Myocyte (in vitro differentiated cells): ENCODE data around the gene GREB1L. TPM values are rescaled to one million over a fixed set of nuclear protein-coding genes. Genes with fewer than 3 reads are reported as not detected.
"Not testable (repeated sequence)": the region's sequence is repeated elsewhere in the genome, so short reads cannot be mapped to it uniquely, and the experiment has no call there.

Source experiments
- DNase-seq: peaks from one replicate; pipeline ENCODE4 v3.0.0-alpha.2; 2012; ENCODE audit warnings: low read depth
- total RNA-seq: library from RNA; depleted of rRNA; stranded (reverse); fragments of >200 nt; gene quantifications from 2 replicates; pipeline ENCODE4 v1.2.3, GENCODE V29; 2014

Gene GREB1L
- total RNA-seq, 1 donor from 2014 or later, result 8.0 TPM

DNA sequence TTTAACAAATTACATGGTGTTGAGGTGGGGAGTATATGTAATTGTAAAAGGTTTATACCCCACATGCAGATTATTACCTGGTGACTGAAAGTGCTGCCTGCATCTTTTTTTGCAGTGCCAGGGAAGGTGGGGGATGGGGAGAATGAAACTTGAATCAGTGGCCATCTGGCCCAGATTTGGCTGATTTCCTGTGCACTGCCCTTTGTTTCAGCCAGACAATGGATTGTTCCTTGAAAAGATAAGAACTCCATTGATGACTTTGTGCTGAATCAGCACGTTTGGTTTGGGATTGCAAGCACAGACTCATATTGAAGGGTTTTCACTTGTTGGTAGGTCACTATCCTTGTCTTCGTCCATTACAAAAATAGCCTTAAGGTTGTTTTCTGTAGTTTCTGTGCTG is 20.9 kb downstream of the GREB1L start:
- peak; percentile 12 for DNase-seq

DNA sequence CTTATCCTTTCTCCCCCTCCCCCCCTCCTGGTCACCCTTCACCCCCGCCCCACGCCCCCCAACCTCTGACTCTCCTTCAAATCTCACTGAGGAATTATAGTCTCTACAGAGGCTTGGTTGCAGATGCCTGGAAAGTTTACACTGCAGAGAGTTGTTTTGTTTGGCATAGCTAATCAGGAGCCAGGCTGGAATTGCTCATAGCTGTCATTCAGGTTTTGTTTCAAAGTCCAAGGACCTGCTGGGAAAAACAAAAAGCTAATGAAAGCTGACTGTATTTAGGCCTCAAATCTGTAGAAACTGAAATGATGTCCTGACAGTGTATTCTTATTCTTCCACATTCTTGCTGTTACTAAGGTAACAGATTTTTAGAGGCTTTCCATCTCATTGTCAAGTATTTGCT is 22.6 kb downstream of the GREB1L start:
- peak; percentile 38 for DNase-seq

DNA sequence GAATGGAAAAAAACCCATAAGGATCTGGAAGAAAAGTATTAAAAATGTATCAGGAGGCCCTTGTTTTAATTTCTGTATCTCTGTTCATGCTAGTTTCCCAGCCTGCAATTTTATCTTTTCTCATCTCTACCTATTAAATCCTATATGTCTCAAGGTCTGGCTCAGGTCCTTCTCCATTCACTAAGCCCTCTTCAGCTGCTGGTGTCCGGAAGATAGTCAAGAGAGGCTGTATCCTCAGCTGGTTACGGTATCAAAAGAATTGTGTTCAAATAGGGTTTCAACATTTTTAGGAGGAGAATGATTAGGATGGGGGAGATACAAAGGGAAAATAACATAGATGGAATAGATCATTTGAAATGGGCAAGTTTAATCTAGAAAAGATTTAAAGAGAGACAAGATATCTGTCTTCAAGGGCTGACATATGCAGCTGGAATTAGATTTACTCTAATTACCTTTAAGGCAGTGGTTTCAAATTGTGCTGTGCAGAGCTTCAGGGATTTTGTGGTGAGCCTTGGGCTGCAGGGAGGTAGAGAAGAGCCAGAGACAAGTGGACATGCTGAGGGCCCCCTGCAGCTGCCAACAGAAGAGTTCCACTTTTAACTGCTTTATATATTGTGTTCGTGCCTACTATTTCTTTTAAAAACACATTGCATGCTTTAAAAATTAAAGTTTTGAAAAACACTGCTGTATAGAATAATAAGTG is 24.1 kb downstream of the GREB1L start:
- peak; percentile 59 for DNase-seq

DNA sequence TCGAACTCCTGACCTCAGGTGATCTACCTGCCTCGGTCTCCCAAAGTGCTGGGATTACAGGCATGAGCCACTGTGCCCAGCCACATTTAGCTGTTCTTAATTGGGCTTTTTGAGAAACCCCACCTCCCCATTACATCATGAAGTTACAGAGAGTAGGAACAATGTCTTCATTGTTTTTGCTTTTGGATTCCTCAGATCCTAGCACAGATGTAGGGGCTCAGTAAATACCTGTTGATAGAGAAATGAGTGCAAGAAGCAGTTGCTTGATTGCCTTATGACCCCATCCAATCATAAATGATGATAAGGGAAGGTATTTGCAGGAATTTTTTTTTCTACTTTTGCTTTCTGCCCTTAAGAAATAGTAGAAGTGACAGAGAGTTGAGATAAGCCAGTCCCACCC is 25.4 kb downstream of the GREB1L start:
- DNase-seq, result no peak

DNA sequence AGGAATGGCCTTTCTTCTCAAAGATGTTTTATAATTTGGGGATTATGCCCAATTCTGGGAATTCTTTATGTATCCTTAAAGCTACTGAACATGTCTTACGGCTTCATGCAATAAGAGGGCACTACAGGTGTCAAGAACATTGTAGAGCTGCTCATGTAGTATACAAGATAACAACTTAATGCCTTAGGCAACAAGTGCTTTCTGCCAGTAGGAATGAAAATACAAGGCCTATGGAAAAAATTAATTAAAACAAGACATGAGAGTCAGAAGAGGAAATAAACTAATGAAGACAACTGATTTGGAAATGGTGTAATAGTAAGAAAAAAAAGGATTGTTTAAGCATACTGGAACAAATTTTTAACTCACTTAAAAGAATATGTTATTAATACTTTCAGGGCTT is 27.3 kb downstream of the GREB1L start:
- no peak for DNase-seq

DNA sequence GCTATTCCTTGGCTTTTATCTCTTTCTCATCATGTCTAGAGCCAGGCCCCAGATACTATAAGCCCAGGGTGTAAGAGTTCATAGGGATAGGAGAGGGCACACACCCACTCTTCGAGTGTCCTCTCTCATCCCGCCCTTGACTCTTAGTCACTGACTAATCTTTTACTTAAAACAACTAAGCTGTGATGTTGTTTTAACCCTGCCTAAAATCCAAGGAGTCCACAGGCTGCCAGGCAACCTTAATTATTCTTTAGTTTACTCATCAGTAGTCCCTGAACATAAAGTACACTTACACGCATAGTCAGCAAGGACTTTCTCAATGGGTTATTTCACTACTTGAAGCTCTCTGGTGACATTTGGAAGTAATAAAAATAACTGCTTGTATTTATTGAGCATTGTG is 28.4 kb downstream of the GREB1L start:
- DNase-seq, result no peak

DNA sequence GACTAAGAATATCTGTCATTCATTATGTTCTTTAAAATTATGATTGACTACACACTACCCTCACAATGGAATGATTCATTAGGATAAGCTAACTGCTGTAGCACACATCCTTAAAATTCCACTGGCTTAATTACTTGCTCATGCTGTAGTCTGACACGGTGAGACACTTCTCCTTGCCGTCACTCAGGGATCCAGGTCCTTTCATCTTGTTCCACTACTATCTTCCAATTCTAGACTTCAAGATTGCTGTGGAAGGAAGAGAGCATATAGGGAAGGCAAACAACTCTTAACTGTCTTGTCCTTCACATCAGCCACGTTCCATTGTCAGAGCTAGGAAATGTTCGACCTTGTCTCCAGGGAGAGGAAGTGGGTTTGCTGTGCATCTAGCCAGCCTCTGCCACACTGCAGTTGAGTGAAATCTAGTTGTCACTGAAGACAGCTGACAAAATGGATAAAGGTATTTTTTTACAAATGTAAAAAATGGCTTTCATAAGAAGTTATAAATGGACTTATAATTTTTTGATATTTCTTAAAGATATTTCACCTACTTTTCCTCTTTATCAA is 30.1 kb downstream of the GREB1L start:
- DNase-seq, result no peak

DNA sequence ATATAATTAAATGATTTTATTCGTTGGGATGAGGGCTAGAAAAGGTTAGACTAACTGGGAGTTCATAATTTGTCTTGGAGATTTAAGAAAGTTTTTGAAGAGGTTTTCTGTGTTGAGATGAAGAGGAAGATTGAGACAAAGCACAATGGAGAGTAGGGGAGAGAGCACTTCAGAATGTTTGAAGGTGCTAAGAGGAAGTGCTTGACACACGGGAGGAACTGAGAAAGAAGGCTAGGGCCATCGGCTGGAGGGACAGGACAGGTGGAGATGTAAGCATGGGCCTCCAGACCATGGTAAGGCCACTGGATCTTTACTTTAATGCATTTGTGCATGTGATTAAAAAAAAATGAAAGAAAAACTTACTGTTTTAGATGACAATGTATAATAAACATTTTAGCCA is 31.5 kb downstream of the GREB1L start:
- DNase-seq, result no peak

DNA sequence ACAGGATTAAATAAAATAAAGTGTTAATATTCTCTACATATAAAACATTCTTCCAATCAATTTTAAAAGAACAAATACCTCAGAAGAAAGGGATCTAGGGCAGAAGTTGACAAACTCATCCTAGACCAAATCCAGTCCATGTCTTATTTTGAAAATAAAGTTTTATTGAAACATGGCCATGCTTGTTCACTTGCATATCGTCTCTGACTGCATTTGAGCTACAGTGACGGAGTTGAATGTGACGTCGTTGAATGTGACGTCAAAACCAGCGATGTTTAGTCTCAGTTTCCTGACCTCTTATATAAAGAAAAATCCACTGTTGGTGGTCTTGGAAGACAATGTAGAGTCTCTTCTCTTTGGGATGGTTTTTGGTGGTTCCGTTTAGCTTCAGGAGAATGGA is 33.6 kb downstream of the GREB1L start:
- no peak for DNase-seq

DNA sequence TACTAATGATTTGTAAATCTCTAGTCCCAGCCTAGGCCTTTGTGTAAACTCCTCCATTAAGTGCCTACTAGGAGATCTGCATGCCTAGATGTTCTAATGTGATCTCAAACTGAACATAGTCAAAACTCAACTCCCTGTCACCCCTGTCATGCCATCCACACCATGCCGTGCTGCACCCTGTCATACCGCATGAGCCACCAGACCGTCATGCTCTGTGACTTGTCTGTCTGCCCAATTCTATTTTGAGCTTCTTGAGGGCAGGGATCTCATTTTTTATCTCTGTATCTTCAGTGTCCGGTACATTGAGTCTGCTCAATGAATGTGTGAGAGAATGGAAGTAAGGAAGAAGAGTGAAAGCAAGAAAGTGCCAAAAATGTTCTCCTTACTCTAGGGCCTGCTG is 35.5 kb downstream of the GREB1L start:
- DNase-seq, result no peak

DNA sequence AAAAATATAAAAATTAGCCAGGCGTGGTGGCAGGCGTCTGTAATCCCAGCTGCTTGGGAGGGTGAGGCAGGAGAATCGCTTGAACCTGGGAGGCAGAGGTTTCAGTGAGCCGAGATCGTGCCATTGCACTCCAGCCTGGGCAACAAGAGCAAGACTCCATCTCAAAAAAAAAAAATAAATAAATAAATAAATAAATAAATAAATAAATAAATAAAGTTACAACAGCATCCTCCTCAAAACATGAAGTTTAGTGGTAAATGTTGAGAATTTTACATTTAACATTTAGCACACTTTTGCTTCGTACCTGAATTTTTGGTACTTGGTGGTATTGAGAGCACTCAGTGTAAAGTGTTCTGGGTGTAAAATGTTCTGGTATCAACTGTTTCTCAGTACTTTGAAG is 36.2 kb downstream of the GREB1L start:
- not testable (repeated sequence) for DNase-seq

DNA sequence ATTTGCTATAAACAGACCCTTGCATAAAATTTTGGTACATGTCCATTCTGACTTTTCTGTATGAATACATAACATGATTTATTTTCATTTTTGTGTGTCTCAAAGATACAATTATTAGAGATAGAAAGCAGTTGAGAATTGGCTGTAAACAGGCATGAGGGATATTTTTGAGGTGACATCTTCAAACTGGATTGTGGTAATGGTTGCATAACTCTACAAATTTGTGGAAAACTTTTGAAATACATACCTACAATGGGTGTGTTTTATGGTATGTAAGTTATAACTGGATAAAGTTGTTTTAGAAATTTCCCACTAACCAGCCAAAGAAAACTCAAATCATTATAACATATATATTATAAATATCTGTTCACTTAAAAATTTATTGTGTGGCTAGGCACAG is 39.6 kb downstream of the GREB1L start:
- DNase-seq, result no peak

DNA sequence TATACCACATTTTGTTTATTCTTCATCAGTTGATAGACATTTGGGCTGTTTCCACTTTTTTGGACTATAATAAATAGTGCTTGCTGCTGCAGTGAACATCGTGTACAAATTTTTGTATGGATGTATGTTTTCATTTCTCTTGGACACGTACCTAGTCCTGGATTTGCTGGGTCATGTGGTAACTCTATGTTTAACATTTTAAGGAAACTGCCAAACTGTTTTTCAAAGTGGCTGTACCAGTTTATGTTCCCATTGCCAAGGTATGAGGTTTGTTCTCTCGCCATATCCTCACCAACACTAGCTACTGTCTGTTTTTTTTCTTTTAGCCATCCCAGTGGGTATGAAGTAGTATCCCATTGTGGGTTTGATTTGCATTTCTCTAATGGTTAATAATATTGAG is 42.5 kb downstream of the GREB1L start:
- DNase-seq, result no peak

DNA sequence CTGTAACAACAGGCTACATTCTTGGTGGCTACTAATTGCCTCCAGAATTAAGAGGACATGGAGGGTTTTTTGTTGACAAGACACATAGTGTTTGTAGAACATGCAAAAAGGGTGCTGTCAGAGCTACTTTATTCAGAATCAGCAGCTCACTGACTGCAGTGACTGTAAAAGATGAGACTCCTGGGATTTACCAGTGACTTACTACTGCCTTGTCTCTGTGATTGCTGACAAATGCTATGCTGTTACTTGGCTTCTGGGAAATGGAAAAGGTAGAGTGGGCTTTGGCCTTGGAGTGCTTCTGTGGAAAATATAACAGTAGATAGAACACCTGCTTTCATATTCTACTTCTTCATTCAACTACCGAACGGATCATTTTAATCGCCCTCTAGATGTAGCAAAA is 47.8 kb downstream of the GREB1L start:
- no peak for DNase-seq

DNA sequence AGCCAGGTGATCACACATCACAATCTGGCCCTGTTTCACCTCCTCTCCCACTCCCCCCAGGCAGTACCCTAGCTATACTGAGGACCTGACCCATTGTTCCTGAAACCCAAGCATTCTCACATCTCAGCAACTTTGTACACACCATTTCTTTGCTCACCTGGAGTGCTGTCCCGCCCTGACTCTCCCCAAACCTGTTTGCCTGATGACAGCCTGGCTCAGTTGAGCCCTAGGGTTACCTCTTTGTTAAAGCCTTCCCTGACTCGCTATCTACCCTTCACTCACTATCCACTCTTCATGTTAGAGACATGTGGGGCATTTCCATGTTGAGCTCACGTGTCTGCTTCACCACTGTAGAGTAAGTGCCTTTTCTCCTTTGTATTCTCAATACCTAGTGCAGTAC is 49.1 kb downstream of the GREB1L start:
- DNase-seq, result no peak

DNA sequence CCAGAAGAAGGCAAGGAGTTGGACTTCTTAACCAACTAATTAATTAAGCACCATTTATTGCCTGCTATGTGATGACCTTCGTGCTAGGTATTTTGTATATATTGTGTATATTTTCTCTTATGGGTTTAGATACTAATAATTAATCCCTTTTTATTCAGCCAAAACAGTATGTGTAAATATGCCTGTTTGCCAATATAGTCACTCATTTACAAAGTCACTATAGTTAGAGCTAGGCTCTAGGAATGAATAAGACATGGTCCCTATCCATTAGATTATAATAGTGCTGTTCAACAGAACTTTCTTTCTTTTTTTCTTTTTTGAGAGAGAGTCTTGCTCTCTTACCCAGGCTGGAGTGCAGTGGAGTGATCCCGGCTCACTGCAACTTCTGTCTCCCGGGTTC is 51.4 kb downstream of the GREB1L start:
- DNase-seq, result no peak

DNA sequence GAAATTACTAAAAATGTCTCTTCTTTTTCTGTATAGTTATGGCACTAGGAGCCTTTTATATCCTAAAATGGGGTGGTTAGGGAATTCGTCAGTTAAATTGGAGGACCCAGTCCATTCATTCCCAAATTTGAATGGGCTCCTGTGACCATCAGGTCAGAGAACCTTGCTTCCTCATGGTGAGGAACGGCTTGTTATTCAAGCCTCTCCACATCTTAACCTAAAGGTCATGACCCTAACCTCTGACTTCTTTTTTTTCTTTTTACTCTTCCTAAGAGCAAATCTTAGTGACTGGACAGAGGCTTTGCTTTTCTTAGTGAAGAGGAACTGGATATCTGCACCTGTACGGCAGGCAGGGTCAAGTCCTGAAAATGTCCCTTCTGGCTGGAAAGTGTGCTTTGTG is 53.1 kb downstream of the GREB1L start:
- no peak for DNase-seq

DNA sequence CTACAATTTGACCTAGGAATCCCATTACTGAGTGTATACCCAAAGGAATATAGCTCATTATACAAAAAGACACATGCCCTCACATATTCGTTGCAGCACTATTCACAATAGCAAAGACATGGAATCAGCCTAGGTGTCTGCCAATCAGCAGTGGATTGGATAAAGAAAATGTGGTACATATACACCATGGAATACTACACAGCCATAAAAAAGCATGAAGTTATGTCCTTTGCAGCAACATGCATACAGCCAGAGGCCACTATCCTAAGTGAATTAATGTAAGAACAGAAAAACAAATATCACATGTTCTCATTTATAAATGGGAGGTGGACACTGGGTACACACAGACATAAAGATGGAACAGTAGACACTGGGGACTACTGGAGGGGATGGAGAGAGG is 54.0 kb downstream of the GREB1L start:
- DNase-seq, result no peak

DNA sequence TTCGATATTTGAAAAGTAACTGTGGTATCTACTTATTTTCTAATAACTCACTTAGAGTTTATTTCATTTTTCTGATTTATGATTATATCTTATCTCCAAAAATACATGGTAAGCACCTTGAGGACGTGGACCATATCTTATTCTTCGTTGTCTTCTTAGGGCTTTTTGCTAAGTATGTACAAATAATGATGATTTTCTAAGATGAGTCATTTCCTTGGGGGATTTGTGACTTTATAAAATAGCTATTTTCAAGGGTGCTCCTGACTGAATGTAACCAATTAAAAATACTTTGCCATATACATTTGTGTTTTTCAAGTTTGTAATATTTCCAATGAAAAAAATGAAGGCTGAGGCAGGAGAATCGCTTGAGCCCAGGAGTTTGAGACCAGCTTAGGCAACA is 56.3 kb downstream of the GREB1L start:
- DNase-seq, result no peak

DNA sequence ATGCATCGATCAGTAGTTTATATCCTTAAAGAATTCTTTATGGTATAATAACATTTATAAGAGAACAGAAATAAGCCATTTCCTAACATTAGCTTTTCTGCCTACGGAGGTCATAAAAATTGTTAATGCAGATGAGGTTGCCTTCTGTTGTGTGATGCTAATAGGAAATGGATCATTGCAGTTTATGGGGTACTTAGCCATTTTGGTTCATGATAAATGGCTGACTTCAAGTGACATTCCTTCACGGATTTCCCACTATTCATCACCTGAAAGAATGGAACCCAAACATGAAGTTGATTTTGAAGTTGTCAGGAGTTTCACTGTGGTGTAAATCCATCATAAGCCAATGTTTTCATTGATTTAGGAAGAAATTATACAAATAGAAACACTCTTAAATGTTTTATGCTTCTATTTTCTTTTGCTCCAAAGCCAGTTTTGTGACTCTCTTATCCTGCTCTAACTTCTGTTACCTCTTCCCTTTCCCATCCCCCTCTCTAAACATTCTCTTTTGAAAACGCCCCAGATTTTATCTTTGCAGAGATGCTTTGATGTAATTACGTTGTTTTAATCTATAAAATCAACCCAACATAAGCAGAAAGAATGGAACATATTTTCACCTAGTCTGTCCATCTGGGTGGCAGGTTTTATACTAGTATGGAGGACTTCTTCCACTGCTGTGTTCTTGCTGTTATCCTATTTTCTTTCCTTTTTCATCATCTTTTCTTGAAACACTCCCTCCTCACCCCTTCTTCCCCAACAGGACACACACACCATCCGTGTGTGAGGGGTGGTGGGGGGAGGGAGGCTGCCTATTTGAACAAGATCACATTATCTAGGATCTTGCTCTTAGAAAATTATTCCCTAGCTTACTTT is 58.2 kb downstream of the GREB1L start:
- no peak for DNase-seq

DNA sequence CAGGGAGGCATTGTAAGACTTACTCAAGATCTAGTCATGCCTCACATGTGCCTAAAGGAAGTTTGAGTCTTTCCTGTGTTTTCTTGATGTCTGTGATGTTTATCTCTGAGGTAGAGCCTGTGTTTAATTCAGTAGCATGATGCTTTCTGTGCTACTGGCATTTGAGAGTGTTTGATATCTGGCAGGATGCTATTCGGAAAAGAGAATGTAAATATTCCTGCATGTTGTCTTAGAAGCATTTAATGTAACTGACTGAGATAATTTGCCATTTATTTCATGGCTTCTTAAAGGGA is 58.8 kb downstream of the GREB1L start:
- no peak for DNase-seq

DNA sequence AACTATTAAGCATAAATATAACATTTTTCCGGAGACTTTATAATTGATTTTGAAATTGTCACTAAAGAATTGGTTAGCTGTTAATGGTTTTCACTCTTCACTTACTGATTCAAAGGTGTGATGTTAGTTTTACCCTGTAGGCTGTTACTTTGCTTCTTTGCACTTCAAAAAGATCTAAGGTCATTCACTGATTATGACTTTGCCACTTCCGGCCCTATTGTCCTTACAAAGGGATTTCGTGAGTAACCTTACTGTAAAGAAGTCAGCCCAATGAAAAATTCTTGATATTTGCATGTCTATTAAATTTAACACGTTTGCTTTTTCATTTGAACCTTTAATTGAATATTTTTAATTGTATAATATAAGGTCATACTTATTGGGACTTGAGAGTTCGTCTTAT is 61.4 kb downstream of the GREB1L start:
- no peak for DNase-seq

DNA sequence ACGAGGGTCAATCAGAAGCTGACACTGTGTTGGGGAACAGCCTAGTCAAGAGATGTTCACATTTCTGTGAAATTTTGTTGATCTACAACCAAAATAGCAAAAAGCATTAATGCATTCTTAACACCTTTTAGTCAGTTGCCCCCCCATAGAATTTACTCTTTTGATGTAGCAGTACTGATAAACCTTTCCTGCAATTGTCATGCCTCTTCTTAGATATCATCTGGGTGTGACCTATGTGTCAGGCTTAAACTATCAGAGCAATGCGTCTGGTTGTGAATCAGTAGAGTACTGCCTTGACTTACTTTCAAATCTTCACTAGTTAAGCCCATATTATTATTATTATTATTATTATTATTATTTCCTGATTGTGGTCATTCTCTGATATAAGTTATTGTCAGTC is 61.9 kb downstream of the GREB1L start:
- DNase-seq, result peak; percentile 43
